ENCODE measurements around the gene FBXL17.

FBXL17 gene

DNA sequence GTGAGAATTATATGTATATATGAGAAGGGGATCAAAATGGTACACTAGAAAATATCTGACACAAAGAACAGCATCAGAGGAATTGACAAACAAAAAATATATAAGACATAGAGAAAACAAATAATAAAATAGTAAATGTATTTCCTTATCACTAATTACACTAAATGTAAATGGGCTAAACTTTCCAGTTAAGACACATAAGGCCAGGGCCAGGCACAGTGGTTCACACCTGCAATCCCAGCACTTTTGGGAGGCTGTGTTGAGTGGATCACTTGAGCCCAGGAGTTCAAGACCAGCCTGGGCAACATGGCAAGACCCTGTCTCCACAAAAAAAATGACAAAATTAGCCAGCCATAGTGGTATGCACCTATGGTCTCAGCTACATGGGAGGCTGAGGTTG, 8.5 kb downstream of the FBXL17 start:
- DNase-seq (ENCODE audit: low read depth), result no peak
- TF ChIP-seq, protein P1, sequence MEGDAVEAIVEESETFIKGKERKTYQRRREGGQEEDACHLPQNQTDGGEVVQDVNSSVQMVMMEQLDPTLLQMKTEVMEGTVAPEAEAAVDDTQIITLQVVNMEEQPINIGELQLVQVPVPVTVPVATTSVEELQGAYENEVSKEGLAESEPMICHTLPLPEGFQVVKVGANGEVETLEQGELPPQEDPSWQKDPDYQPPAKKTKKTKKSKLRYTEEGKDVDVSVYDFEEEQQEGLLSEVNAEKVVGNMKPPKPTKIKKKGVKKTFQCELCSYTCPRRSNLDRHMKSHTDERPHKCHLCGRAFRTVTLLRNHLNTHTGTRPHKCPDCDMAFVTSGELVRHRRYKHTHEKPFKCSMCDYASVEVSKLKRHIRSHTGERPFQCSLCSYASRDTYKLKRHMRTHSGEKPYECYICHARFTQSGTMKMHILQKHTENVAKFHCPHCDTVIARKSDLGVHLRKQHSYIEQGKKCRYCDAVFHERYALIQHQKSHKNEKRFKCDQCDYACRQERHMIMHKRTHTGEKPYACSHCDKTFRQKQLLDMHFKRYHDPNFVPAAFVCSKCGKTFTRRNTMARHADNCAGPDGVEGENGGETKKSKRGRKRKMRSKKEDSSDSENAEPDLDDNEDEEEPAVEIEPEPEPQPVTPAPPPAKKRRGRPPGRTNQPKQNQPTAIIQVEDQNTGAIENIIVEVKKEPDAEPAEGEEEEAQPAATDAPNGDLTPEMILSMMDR (IDR thresholded peaks at IDR 0.05; ENCODE audit: low read depth, low read length, missing control alignments), result no peak
- no peak overlapping the region for H3K4me3 ChIP-seq (ENCODE audit: low read depth, low read length)

DNA sequence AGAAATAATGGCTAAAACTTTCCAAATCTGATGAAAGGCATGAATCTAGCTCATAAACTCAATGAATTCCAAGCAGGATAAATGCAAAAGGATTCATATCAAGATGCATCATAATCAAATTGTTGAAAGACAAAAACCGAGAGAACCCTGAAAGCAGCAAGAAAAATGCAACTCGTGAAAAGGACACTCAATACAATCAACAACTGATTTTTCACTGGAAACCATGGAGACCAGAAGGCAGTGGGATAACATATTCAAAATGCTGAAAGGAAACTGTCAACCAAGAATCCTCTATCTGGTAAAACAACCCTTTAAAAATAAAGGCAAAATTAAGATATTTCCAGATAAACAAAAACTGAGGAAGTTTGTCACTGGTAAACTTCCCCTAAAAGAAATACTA, 9.5 kb downstream of the FBXL17 start:
- DNase-seq (ENCODE audit: low read depth), result no peak
- no peak overlapping the region for H3K4me3 ChIP-seq (ENCODE audit: low read depth, low read length)
- TF ChIP-seq, protein P1 (IDR thresholded peaks at IDR 0.05; ENCODE audit: low read depth, low read length, missing control alignments), result no peak

DNA sequence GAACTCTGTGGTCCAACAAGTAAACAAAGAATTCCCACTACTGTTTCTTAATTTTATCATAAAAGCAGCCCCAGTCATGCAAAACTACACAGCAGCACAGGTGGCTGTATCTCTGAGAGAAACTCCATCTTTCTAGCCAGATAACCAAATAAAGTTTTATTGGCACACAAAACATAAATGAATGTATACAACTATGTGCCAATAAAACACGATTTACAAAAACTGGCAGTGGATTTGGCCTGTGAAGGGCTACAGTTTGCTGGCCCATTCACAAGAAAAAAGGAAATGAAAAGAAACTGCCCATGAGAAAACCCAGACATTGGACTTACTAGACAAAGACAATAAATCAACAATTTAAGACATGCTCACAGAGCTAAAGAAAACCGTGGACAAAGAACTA, 10.6 kb downstream of the FBXL17 start:
- H3K4me3 ChIP-seq (ENCODE audit: low read depth, low read length), result no peak overlapping the region
- no peak for DNase-seq (ENCODE audit: low read depth)
- TF ChIP-seq, protein P1 (IDR thresholded peaks at IDR 0.05; ENCODE audit: low read depth, low read length, missing control alignments), result no peak

DNA sequence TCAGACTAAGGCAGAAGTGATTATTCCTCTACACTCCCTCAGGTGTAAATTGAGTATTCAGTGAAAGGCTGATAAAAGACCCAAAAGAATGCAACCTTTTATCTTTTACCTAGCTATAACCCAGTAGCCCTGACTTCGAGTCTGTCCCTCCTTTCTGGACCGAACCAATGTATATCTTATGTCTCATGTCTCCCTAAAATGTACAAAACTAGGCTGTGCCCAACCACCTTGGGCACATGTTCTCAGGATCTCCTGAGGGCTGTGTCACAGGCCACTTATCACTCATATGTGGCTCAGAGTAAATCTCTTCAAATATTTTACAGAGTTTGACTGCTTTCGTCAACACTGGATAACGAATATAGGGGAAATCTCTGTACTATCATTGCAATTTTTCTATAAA, 12.7 kb downstream of the FBXL17 start:
- TF ChIP-seq, protein P1 (IDR thresholded peaks at IDR 0.05; ENCODE audit: low read depth, low read length, missing control alignments), result no peak
- no peak overlapping the region for H3K4me3 ChIP-seq (ENCODE audit: low read depth, low read length)
- no peak for DNase-seq (ENCODE audit: low read depth)

DNA sequence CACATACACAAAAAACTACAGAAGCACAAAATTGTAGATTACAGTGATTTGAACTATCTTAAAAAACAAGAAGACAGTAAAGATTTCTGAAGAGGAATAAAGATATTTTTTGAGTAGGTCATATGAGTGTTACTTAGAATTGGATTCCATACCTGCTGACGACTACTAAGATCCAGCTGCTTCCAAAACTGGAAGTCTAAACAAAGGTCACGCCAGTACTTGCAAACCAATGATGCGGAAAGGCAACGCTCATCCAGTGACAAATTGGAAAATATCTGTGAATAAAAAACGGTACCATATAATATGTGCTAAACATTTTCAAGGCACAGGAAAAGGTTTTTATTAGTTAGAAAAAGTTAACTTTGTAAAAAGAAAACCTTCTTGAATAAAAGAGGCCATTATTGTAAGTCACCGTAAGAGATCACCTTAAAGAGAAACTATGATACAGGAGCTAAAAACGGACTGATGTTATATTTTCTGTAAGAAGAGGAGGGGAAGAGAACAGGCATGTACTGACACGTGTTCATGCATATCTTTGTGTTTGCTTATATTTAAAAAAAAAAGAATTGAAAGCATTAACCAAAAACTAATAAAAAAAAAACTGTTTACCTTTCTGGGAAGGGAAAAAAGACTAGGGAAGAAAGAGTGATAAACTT, 14.1 kb downstream of the FBXL17 start:
- DNase-seq (ENCODE audit: low read depth), result no peak
- TF ChIP-seq, protein P1 (IDR thresholded peaks at IDR 0.05; ENCODE audit: low read depth, low read length, missing control alignments), result no peak
- no peak overlapping the region for H3K4me3 ChIP-seq (ENCODE audit: low read depth, low read length)

DNA sequence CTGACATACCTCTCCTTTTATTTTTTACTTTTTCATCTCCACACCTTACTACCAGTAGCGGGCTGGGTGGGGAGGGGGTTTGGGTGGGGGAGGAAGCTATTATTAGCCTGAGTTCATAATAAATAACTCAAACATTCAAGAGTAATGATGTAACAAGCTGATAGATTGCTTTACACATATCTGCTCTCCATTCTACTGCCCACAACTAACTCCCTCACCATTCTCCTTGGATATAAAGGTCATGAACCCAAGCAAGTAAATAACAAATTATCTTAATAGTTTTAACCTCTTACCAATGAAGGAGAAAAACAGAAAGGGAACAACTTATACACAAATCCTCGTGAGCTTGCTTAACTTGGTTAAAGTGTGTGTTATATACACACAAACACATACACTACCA, 15.4 kb downstream of the FBXL17 start:
- TF ChIP-seq, protein P1 (IDR thresholded peaks at IDR 0.05; ENCODE audit: low read depth, low read length, missing control alignments), result no peak
- no peak for DNase-seq (ENCODE audit: low read depth)
- no peak overlapping the region for H3K4me3 ChIP-seq (ENCODE audit: low read depth, low read length)

DNA sequence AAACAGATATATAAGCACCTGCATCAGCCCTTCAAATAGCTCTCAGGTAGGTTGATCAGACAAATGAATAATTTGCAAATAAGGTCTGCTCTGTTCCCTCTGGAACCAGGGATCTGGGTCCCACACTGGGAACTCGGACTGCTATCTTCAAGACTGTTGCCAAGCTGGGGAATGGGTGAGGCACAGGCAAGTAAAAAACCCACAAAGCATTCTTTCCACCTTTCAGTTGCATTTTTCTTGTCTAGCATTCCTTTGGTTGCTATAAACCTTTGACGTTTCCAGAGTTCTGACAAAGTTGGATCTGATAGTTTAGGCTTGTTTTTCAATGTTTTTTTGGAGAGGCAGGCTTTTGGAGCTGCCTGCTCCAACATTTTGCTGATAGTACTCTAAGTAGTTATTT, 20.1 kb downstream of the FBXL17 start:
- TF ChIP-seq, protein P1 (IDR thresholded peaks at IDR 0.05; ENCODE audit: low read depth, low read length, missing control alignments), result no peak
- no peak overlapping the region for H3K4me3 ChIP-seq (ENCODE audit: low read depth, low read length)
- no peak for DNase-seq (ENCODE audit: low read depth)

Data from GM12864 (cell line).